ENCODE results near the gene IGFN1. TPM values are rescaled to one million over a fixed set of nuclear protein-coding genes. Genes with fewer than 3 reads are reported as not detected.

IGFN1 gene
- total RNA-seq, 2 donors from 2014 or later: not detected

GRCh38 chr1:201192261-201192788, 1.7 kb downstream of the IGFN1 start:
- no peak for TF ChIP-seq CTCF (IDR thresholded peaks at IDR 0.05)
- no peak for ATAC-seq (ENCODE audit: insufficient number of reproducible peaks, low FRiP score, low read depth)
- Histone ChIP-seq H3K4me1 (ENCODE audit: control insufficient read depth in 1 of 2, low read depth in 2 of 2) (no peaks in the 10 kb centered on the region), H3K27me3 (replicated peaks; ENCODE audit: insufficient read depth) (no peaks in the 10 kb centered on the region), H3K4me3 (no peak overlapping the region), H3K27ac (no peak overlapping the region), H3K9me3 (no peaks in the 10 kb centered on the region), H3K36me3 (no peaks in the 10 kb centered on the region)
- DNase-seq (ENCODE audit: low spot score): no peak

GRCh38 chr1:201194046-201194445, 3.4 kb downstream of the IGFN1 start:
- Histone ChIP-seq H3K36me3 (no peaks in the 10 kb centered on the region), H3K9me3 (no peaks in the 10 kb centered on the region), H3K4me1 (ENCODE audit: control insufficient read depth in 1 of 2, low read depth in 2 of 2) (no peaks in the 10 kb centered on the region), H3K4me3 (no peak overlapping the region), H3K27me3 (replicated peaks; ENCODE audit: insufficient read depth) (no peaks in the 10 kb centered on the region), H3K27ac (no peak overlapping the region)
- TF ChIP-seq CTCF (IDR thresholded peaks at IDR 0.05): no peak
- ATAC-seq (ENCODE audit: insufficient number of reproducible peaks, low FRiP score, low read depth) (no peak), DNase-seq (ENCODE audit: low spot score) (no peak)

- Histone ChIP-seq H3K4me3 (no peak overlapping the region), H3K27me3 (replicated peaks; ENCODE audit: insufficient read depth) (no peaks in the 10 kb centered on the region), H3K27ac (no peak overlapping the region), H3K36me3 (no peaks in the 10 kb centered on the region), H3K9me3 (no peaks in the 10 kb centered on the region), H3K4me1 (ENCODE audit: control insufficient read depth in 1 of 2, low read depth in 2 of 2) (no peaks in the 10 kb centered on the region)
- no peak for DNase-seq (ENCODE audit: low spot score)
- ATAC-seq (ENCODE audit: insufficient number of reproducible peaks, low FRiP score, low read depth): no peak
- no peak for TF ChIP-seq CTCF (IDR thresholded peaks at IDR 0.05)
Observed at GRCh38 chr1:201198598-201198997, 8.0 kb downstream of the IGFN1 start.

- no peaks in the 10 kb centered on the region for H3K27me3 ChIP-seq (replicated peaks; ENCODE audit: insufficient read depth)
- DNase-seq (ENCODE audit: low spot score): no peak
- TF ChIP-seq CTCF (IDR thresholded peaks at IDR 0.05): no peak
- H3K36me3 ChIP-seq: no peaks in the 10 kb centered on the region
- H3K27ac ChIP-seq: no peak overlapping the region
- no peaks in the 10 kb centered on the region for H3K9me3 ChIP-seq
- no peak overlapping the region for H3K4me3 ChIP-seq
- no peaks in the 10 kb centered on the region for H3K4me1 ChIP-seq (ENCODE audit: control insufficient read depth in 1 of 2, low read depth in 2 of 2)
- no peak for ATAC-seq (ENCODE audit: insufficient number of reproducible peaks, low FRiP score, low read depth)
Observed at GRCh38 chr1:201205036-201205435, 14.4 kb downstream of the IGFN1 start.

- H3K4me3 ChIP-seq: no peak overlapping the region
- DNase-seq (ENCODE audit: low spot score) (no peak), ATAC-seq (ENCODE audit: insufficient number of reproducible peaks, low FRiP score, low read depth) (no peak)
- H3K4me1 ChIP-seq (ENCODE audit: control insufficient read depth in 1 of 2, low read depth in 2 of 2): no peaks in the 10 kb centered on the region
- H3K27me3 ChIP-seq (replicated peaks; ENCODE audit: insufficient read depth): no peaks in the 10 kb centered on the region
- TF ChIP-seq CTCF (IDR thresholded peaks at IDR 0.05): no peak
- no peaks in the 10 kb centered on the region for H3K9me3 ChIP-seq
- no peak overlapping the region for H3K27ac ChIP-seq
- no peaks in the 10 kb centered on the region for H3K36me3 ChIP-seq
Observed at GRCh38 chr1:201206176-201206575, 15.6 kb downstream of the IGFN1 start.
